Endodermal cell (in vitro differentiated cells): ENCODE results near the gene COA6. TPM values are rescaled to one million over a fixed set of nuclear protein-coding genes. Genes with fewer than 3 reads are reported as not detected.

Experiments
- DNase-seq: peaks from one replicate; pipeline ENCODE4 v3.0.0-alpha.2; 2017
- H3K27ac ChIP-seq: 2 replicates; pipeline ENCODE4 v1.5.1; 2013; ENCODE audit warnings: mild to moderate bottlenecking, low read depth, low read length, moderate library complexity
- H3K27me3 ChIP-seq: 2 replicates; pipeline ENCODE4 v1.6.1; 2013; ENCODE audit warnings: mild to moderate bottlenecking, low read length, moderate library complexity; ENCODE audit not compliant: insufficient read depth, control insufficient read depth, poor library complexity, severe bottlenecking
- H3K36me3 ChIP-seq: 2 replicates; pipeline ENCODE4 v1.7.0; 2013; ENCODE audit warnings: mild to moderate bottlenecking, low read length, moderate library complexity; ENCODE audit not compliant: control insufficient read depth, insufficient read depth
- H3K4me1 ChIP-seq: one replicate; pipeline ENCODE4 v1.7.0; 2013; ENCODE audit warnings: low read length; ENCODE audit not compliant: control insufficient read depth, insufficient read depth
- H3K4me3 ChIP-seq: 2 replicates; pipeline ENCODE4 v1.5.1; 2013; ENCODE audit warnings: mild to moderate bottlenecking, low read length, moderate library complexity
- H3K9ac ChIP-seq: 2 replicates; pipeline ENCODE4 v1.6.1; 2013; ENCODE audit warnings: mild to moderate bottlenecking, low read length, moderate library complexity; ENCODE audit not compliant: poor library complexity, severe bottlenecking; ENCODE audit errors: extremely low read depth
- H3K9me3 ChIP-seq: 2 replicates; pipeline ENCODE4 v1.6.1; 2013; ENCODE audit warnings: mild to moderate bottlenecking, low read length, moderate library complexity; ENCODE audit not compliant: control insufficient read depth
- H3K27ac Mint-ChIP-seq: 2 replicates; pipeline ENCODE4 v1.8.0; 2020; ENCODE audit warnings: mixed read lengths
- H3K27me3 Mint-ChIP-seq: 2 replicates; pipeline ENCODE4 v1.8.0; 2021; ENCODE audit warnings: mild to moderate bottlenecking, mixed read lengths; ENCODE audit not compliant: insufficient read depth
- H3K36me3 Mint-ChIP-seq: 2 replicates; pipeline ENCODE4 v1.8.0; 2020; ENCODE audit warnings: low read depth, mixed read lengths
- H3K4me1 Mint-ChIP-seq: 2 replicates; pipeline ENCODE4 v1.8.0; 2020; ENCODE audit warnings: mixed read lengths
- H3K4me3 Mint-ChIP-seq: 2 replicates; pipeline ENCODE4 v1.8.0; 2020; ENCODE audit warnings: mild to moderate bottlenecking, moderate library complexity, mixed read lengths
- H3K9me3 Mint-ChIP-seq: 2 replicates; pipeline ENCODE4 v1.8.0; 2020; ENCODE audit warnings: mild to moderate bottlenecking, mixed read lengths
- WGBS, 2 experiments: methylation state at CpG; one replicate each; pipeline versions ENCODE4 v1.1.5 to v1.1.7; 2013; ENCODE audit warnings: missing lambda C conversion rate in 2 of 2, mixed read lengths in 1 of 2; ENCODE audit not compliant: insufficient coverage in 1 of 2, insufficient read length in 1 of 2; 5-methylcytosine and 5-hydroxymethylcytosine counted together
- total RNA-seq, 2 donors: library from RNA; stranded (reverse); fragmentation: NEBNext Ultra II Directional in 1 of 2; extraction: Animal tissue kit (Norgen Biotek cat#: 25700) in 1 of 2; gene quantifications; 2 replicates in 1 of 2; 3 replicates in 1 of 2; pipeline ENCODE4 v1.2.1, GENCODE V29; 2021
- TF ChIP-seq, protein P1 (sequence below): fragments of 200-600 bp; sonication (generic); conservative IDR thresholded peaks from 2 replicates; pipeline ENCODE4 v1.5.0; 2021; ENCODE audit warnings: antibody characterized with exemption, mild to moderate bottlenecking

The COA6 gene
- total RNA-seq, 2 donors from 2014 or later = 33.9 to 37.4 TPM

- H3K4me3 Mint-ChIP-seq = no peak overlapping the region
- peaks cover 20% of the 10 kb centered on the region for H3K36me3 Mint-ChIP-seq
- no peaks in the 10 kb centered on the region for H3K27me3 ChIP-seq
- H3K36me3 ChIP-seq = peaks cover 31% of the 10 kb centered on the region
- H3K9me3 Mint-ChIP-seq = no peaks in the 10 kb centered on the region
- H3K27ac ChIP-seq = no peak overlapping the region
- TF ChIP-seq, protein P1, sequence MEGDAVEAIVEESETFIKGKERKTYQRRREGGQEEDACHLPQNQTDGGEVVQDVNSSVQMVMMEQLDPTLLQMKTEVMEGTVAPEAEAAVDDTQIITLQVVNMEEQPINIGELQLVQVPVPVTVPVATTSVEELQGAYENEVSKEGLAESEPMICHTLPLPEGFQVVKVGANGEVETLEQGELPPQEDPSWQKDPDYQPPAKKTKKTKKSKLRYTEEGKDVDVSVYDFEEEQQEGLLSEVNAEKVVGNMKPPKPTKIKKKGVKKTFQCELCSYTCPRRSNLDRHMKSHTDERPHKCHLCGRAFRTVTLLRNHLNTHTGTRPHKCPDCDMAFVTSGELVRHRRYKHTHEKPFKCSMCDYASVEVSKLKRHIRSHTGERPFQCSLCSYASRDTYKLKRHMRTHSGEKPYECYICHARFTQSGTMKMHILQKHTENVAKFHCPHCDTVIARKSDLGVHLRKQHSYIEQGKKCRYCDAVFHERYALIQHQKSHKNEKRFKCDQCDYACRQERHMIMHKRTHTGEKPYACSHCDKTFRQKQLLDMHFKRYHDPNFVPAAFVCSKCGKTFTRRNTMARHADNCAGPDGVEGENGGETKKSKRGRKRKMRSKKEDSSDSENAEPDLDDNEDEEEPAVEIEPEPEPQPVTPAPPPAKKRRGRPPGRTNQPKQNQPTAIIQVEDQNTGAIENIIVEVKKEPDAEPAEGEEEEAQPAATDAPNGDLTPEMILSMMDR = no peak
- no peaks in the 10 kb centered on the region for H3K9me3 ChIP-seq
- no peak overlapping the region for H3K27ac Mint-ChIP-seq
- 98 to 100% methylated on average over 4 to 6 of the region's 6 CpGs for WGBS, 2 experiments
- H3K4me1 ChIP-seq = no peaks in the 10 kb centered on the region
- no peak for DNase-seq
- no peak overlapping the region for H3K4me3 ChIP-seq
- no peak overlapping the region for H3K9ac ChIP-seq
- H3K27me3 Mint-ChIP-seq = no peaks in the 10 kb centered on the region
- no peaks in the 10 kb centered on the region for H3K4me1 Mint-ChIP-seq
Observed at GRCh38 chr1:234386122-234386521, 12.9 kb downstream of the COA6 start.

DNA sequence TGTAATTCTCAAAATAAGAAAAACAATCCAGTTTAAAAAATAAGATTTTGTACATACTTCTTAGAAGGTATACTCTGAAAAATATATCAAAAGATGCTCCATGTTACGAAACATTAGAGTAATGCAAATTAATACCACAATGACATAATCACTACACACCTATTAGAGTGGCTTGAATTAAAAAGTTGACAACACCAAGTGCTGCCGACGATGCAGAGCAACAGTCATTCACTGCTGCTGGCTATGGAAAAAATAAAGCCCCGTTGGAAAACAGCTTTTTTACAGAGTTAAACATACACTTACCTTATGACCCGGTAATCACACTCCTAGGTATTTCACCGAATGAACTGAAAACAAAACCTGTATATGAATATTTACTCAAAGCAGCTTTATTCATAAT lies 14.8 kb downstream of the COA6 start:
- no peak for DNase-seq
- Mint-ChIP-seq H3K9me3 (no peaks in the 10 kb centered on the region), H3K27me3 (no peaks in the 10 kb centered on the region), H3K4me1 (no peaks in the 10 kb centered on the region), H3K27ac (no peak overlapping the region), H3K4me3 (no peak overlapping the region), H3K36me3 (peaks cover 27% of the 10 kb centered on the region)
- Histone ChIP-seq H3K27ac (no peak overlapping the region), H3K9ac (no peak overlapping the region), H3K36me3 (peaks cover 33% of the 10 kb centered on the region), H3K4me3 (no peak overlapping the region), H3K9me3 (no peaks in the 10 kb centered on the region), H3K4me1 (no peaks in the 10 kb centered on the region), H3K27me3 (no peaks in the 10 kb centered on the region)
- TF ChIP-seq, protein P1 = no peak
- 83 to 85% methylated on average over 6 of the region's 6 CpGs for WGBS, 2 experiments

GRCh38 chr1:234393190-234393589 lies 19.9 kb downstream of the COA6 start:
- Histone ChIP-seq H3K27ac (no peak overlapping the region), H3K9me3 (no peaks in the 10 kb centered on the region), H3K9ac (no peak overlapping the region), H3K4me1 (no peaks in the 10 kb centered on the region), H3K36me3 (peaks cover 13% of the 10 kb centered on the region), H3K27me3 (no peaks in the 10 kb centered on the region), H3K4me3 (no peak overlapping the region)
- Mint-ChIP-seq H3K27me3 (no peaks in the 10 kb centered on the region), H3K4me3 (no peak overlapping the region), H3K4me1 (no peaks in the 10 kb centered on the region), H3K36me3 (peaks cover 41% of the 10 kb centered on the region), H3K9me3 (peaks cover 4% of the 10 kb centered on the region), H3K27ac (no peak overlapping the region)
- TF ChIP-seq, protein P1 = no peak
- no peak for DNase-seq
- 86 to 96% methylated on average over 4 to 6 of the region's 6 CpGs for WGBS, 2 experiments
